HepG2 (cell line): ENCODE data around the gene SLC13A3. TPM values are rescaled to one million over a fixed set of nuclear protein-coding genes. Genes with fewer than 3 reads are reported as not detected.

ENCODE experiments used
- ARID5B ChIP-seq: IDR thresholded peaks from 2 replicates; pipeline ENCODE4 v1.4.0; 2020; ENCODE audit warnings: mild to moderate bottlenecking, missing genetic modification reagents
- ATF7-NPFF ChIP-seq: sonication (generic); formaldehyde crosslinking; IDR thresholded peaks from 2 replicates; pipeline ENCODE4 v1.8.1; 2023; ENCODE audit warnings: mild to moderate bottlenecking, low read depth, missing genetic modification reagents, moderate library complexity
- CENPT ChIP-seq: sonication (generic); formaldehyde crosslinking; IDR thresholded peaks from 2 replicates; pipeline ENCODE4 v1.8.0; 2022; ENCODE audit warnings: low read depth, mild to moderate bottlenecking, moderate library complexity, missing genetic modification reagents
- ERF ChIP-seq: IDR thresholded peaks from 2 replicates; pipeline ENCODE4 v1.6.1; 2018; ENCODE audit warnings: missing biosample characterization, missing genetic modification reagents
- GLI4 ChIP-seq: sonication (generic); formaldehyde crosslinking; IDR thresholded peaks from 2 replicates; pipeline ENCODE4 v1.5.1; 2020; ENCODE audit warnings: missing genetic modification reagents, mild to moderate bottlenecking, moderate library complexity, borderline replicate concordance
- ISL2 ChIP-seq: sonication (generic); formaldehyde crosslinking; IDR thresholded peaks from 2 replicates; pipeline ENCODE4 v1.5.0; 2020; ENCODE audit warnings: missing genetic modification reagents
- KDM5B ChIP-seq: sonication (generic); formaldehyde crosslinking; IDR thresholded peaks from 2 replicates; pipeline ENCODE4 v1.4.0; 2020; ENCODE audit warnings: missing genetic modification reagents, mild to moderate bottlenecking, borderline replicate concordance
- LBX2 ChIP-seq: sonication (generic); formaldehyde crosslinking; IDR thresholded peaks from 2 replicates; pipeline ENCODE4 v1.5.0; 2020; ENCODE audit warnings: missing genetic modification reagents, mild to moderate bottlenecking, borderline replicate concordance
- MLLT10 ChIP-seq: sonication (generic); formaldehyde crosslinking; IDR thresholded peaks from 2 replicates; pipeline ENCODE4 v1.4.0; 2020; ENCODE audit warnings: missing genetic modification reagents
- NFYC ChIP-seq: IDR thresholded peaks from 2 replicates; pipeline ENCODE4 v1.6.1; 2016; ENCODE audit warnings: missing genetic modification reagents, missing compliant biosample characterization
- NR2C2 ChIP-seq: sonication (generic); formaldehyde crosslinking; IDR thresholded peaks from 2 replicates; pipeline ENCODE4 v1.4.0; 2020; ENCODE audit warnings: missing genetic modification reagents, mild to moderate bottlenecking, moderate library complexity, borderline replicate concordance
- PHF8 ChIP-seq: sonication (generic); formaldehyde crosslinking; IDR thresholded peaks from 2 replicates; pipeline ENCODE4 v1.5.0; 2020; ENCODE audit warnings: missing genetic modification reagents
- PLRG1 ChIP-seq: fragments of 450-650 bp; conservative IDR thresholded peaks from 2 replicates; pipeline ENCODE4 v1.6.1; 2016
- TBX2 ChIP-seq: sonication (generic); formaldehyde crosslinking; IDR thresholded peaks from 2 replicates; pipeline ENCODE4 v1.5.0; 2020; ENCODE audit warnings: missing genetic modification reagents, mild to moderate bottlenecking, borderline replicate concordance
- TGIF2 ChIP-seq: IDR thresholded peaks from 2 replicates; pipeline ENCODE4 v1.6.1; 2016; ENCODE audit warnings: control low read depth, missing compliant biosample characterization
- U2AF1 ChIP-seq: fragments of 200-400 bp; formaldehyde crosslinking; optimal IDR thresholded peaks from 2 replicates; pipeline ENCODE3; 2017; ENCODE audit warnings: mild to moderate bottlenecking, low read depth, low read length
- ZC3H13 ChIP-seq: sonication (generic); formaldehyde crosslinking; IDR thresholded peaks from 2 replicates; pipeline ENCODE4 v1.8.1; 2023; ENCODE audit warnings: mild to moderate bottlenecking, missing genetic modification reagents, moderate library complexity
- ZNF468 ChIP-seq: sonication (generic); formaldehyde crosslinking; IDR thresholded peaks from 2 replicates; pipeline ENCODE4 v1.8.0; 2022; ENCODE audit warnings: mild to moderate bottlenecking, moderate library complexity, missing genetic modification reagents
- ZNF674 ChIP-seq: sonication (generic); formaldehyde crosslinking; IDR thresholded peaks from 2 replicates; pipeline ENCODE4 v1.5.0; 2020; ENCODE audit warnings: low read depth, mild to moderate bottlenecking, missing genetic modification reagents
- ZNF704 ChIP-seq: sonication (generic); formaldehyde crosslinking; IDR thresholded peaks from 2 replicates; pipeline ENCODE4 v1.8.1; 2023; ENCODE audit warnings: mild to moderate bottlenecking, inconsistent platforms, moderate library complexity, missing genetic modification reagents, borderline replicate concordance
- ZNF768 ChIP-seq: sonication (generic); formaldehyde crosslinking; IDR thresholded peaks from 2 replicates; pipeline ENCODE4 v1.4.0; 2020; ENCODE audit warnings: missing genetic modification reagents
- ZNF816 ChIP-seq: sonication (generic); formaldehyde crosslinking; IDR thresholded peaks from 2 replicates; pipeline ENCODE4 v1.8.0; 2022; ENCODE audit warnings: missing genetic modification reagents, mild to moderate bottlenecking, borderline replicate concordance
- ZNF878 ChIP-seq: sonication (generic); formaldehyde crosslinking; IDR thresholded peaks from 2 replicates; pipeline ENCODE4 v1.8.1; 2023; ENCODE audit warnings: mild to moderate bottlenecking, missing genetic modification reagents, moderate library complexity
- polyA plus RNA-seq, 8 experiments: library from polyadenylated mRNA; depleted of rRNA in 3 of 8; stranded (reverse) in 7 of 8; unstranded in 1 of 8; fragments of >200 nt; fragmentation: Illumina TruSeq in 4 of 8; extraction: Trizol in 4 of 8; gene quantifications; 2 replicates each; pipeline versions ENCODE4 v1.2.1 to v1.2.3, GENCODE V29; 2011 to 2016; ENCODE audit warnings: low read depth in 4 of 8, missing spikeins in 1 of 8, mixed read lengths in 1 of 8; ENCODE audit not compliant: insufficient read depth in 1 of 8
- total RNA-seq, 5 experiments: library from RNA; depleted of rRNA; stranded (reverse); fragments of >200 nt; fragmentation: Illumina TruSeq; extraction: Trizol; gene quantifications; 2 replicates each; pipeline ENCODE4 v1.2.3, GENCODE V29; 2016; ENCODE audit warnings: low read depth in 1 of 5
- TF ChIP-seq, protein P1 (sequence below): sonication (generic); formaldehyde crosslinking; IDR thresholded peaks from 2 replicates; pipeline ENCODE4 v1.5.1; 2020; ENCODE audit warnings: mild to moderate bottlenecking, missing genetic modification reagents

The SLC13A3 gene
- total and polyA plus RNA-seq, 2 of the 13 experiments (the other 11 are each of a cell fraction or from before 2014, with no cell fraction given) = 66.5 to 76.0 TPM

GRCh38 chr20:46606817-46607190 is 44.5 kb downstream of the SLC13A3 start (continued):
- TF ChIP-seq KDM5B (CRISPR knock-in tag) (peak; percentile 48; the same call in 1 of the 2 replicates), TBX2 (CRISPR knock-in tag) (no peak), LBX2 (CRISPR knock-in tag) (no peak), PHF8 (CRISPR knock-in tag) (no peak), ZNF468 (CRISPR knock-in tag) (0 out of 2 replicates have a peak, but pooled peaks have one; percentile 14), GLI4 (CRISPR knock-in tag) (no peak), ZNF878 (CRISPR knock-in tag) (no peak), MLLT10 (CRISPR knock-in tag) (no peak), ERF (CRISPR knock-in tag) (no peak), NFYC (CRISPR knock-in tag) (no peak), ZNF816 (CRISPR knock-in tag) (no peak), U2AF1 (peak; percentile 45), ISL2 (CRISPR knock-in tag) (no peak), PLRG1 (no peak), ZNF674 (CRISPR knock-in tag) (no peak), ARID5B (CRISPR knock-in tag) (no peak), ZNF768 (peak; percentile 35; the same call in 1 of the 2 replicates), TGIF2 (0 out of 2 replicates have a peak, but pooled peaks have one; percentile 7), ATF7-NPFF (CRISPR knock-in tag) (no peak), ZC3H13 (CRISPR knock-in tag) (no peak), NR2C2 (CRISPR knock-in tag) (no peak), ZNF704 (no peak), CENPT (CRISPR knock-in tag) (no peak)
- TF ChIP-seq, protein P1, sequence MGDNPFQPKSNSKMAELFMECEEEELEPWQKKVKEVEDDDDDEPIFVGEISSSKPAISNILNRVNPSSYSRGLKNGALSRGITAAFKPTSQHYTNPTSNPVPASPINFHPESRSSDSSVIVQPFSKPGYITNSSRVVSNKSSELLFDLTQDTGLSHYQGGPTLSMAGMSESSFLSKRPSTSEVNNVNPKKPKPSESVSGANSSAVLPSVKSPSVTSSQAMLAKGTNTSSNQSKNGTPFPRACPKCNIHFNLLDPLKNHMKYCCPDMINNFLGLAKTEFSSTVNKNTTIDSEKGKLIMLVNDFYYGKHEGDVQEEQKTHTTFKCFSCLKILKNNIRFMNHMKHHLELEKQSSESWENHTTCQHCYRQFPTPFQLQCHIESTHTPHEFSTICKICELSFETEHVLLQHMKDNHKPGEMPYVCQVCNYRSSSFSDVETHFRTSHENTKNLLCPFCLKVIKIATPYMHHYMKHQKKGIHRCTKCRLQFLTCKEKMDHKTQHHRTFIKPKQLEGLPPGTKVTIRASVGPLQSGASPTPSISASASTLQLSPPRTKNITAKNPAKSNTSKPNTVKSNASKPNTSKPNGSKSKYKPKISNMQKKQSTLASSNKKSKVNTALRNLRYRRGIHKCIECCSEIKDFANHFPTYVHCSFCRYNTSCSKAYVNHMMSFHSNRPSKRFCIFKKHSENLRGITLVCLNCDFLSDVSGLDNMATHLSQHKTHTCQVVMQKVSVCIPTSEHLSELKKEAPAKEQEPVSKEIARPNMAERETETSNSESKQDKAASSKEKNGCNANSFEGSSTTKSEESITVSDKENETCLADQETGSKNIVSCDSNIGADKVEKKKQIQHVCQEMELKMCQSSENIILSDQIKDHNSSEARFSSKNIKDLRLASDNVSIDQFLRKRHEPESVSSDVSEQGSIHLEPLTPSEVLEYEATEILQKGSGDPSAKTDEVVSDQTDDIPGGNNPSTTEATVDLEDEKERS (CRISPR knock-in tag) = peak; percentile 33; the same call in 1 of the 2 replicates
